ENCODE data around the gene CPE. TPM values are rescaled to one million over a fixed set of nuclear protein-coding genes. Genes with fewer than 3 reads are reported as not detected.

Gene CPE
- total RNA-seq, 1 donor = 6.9 TPM

DNA sequence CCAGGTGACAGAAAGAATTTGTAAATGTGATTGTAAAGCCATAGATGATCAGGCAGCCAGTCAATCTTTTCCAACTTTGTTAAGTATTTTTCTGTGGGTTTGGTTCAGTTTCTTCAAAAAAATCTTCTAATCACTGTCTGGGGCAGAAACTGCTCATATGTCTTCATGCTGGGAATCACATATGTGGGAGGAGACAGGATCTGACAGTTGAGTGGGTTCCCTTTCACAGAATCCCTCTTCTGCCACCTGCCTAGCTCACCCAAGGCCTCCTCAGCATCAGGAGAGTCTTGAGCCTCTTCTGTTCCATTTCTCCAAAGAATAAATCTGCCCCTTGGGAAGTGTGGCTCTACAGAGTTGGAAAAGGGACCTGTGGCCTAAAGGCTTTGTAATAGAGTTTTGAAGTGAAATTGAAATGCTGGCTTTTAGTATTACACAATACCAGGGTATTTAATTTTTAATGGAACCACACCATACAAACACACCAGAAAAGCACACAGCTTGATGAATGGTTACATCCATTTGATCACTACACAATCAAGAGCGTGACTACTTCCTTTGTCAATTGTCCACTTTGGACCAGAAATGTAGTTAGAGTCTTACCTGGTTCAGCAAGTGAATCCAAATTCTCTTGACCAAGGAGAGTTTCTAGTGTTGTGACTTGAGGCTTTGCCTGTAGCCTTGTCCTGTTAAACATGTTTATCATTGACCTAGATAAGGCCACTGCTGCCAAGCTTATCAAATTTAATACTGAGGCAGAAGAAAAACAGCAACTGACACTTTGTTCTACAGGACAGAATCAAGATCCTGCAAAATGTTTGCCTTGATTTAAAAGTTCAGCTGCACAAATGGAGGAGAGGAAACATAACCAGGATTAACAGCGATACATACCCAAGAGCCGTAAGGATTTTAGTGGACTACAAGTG lies 30.9 kb upstream of the CPE start:
- Histone ChIP-seq H3K4me2 (ENCODE audit: insufficient read depth, low read length) (no peak overlapping the region), H3K27me3 (ENCODE audit: insufficient read depth, low read length) (no peaks in the 10 kb centered on the region), H2AFZ (ENCODE audit: low read length) (no peak overlapping the region), H3K79me2 (ENCODE audit: insufficient read depth, low read length) (no peaks in the 10 kb centered on the region), H4K20me1 (ENCODE audit: insufficient read depth, low read length) (no peaks in the 10 kb centered on the region), H3K36me3 (ENCODE audit: insufficient read depth, low read length) (no peaks in the 10 kb centered on the region), H3K4me1 (ENCODE audit: insufficient read depth, low read length) (no peaks in the 10 kb centered on the region), H3K9me3 (ENCODE audit: low read depth, low read length) (no peaks in the 10 kb centered on the region), H3K27ac (ENCODE audit: low read depth, low read length) (no peak overlapping the region), H3K4me3 (ENCODE audit: insufficient read depth, low read length) (no peak overlapping the region)
- TF ChIP-seq CTCF (IDR thresholded peaks at IDR 0.05; ENCODE audit: extremely low read depth, low read depth, low read length) = no peak
- no peak for DNase-seq (ENCODE audit: insufficient read length, low spot score, missing footprints)

DNA sequence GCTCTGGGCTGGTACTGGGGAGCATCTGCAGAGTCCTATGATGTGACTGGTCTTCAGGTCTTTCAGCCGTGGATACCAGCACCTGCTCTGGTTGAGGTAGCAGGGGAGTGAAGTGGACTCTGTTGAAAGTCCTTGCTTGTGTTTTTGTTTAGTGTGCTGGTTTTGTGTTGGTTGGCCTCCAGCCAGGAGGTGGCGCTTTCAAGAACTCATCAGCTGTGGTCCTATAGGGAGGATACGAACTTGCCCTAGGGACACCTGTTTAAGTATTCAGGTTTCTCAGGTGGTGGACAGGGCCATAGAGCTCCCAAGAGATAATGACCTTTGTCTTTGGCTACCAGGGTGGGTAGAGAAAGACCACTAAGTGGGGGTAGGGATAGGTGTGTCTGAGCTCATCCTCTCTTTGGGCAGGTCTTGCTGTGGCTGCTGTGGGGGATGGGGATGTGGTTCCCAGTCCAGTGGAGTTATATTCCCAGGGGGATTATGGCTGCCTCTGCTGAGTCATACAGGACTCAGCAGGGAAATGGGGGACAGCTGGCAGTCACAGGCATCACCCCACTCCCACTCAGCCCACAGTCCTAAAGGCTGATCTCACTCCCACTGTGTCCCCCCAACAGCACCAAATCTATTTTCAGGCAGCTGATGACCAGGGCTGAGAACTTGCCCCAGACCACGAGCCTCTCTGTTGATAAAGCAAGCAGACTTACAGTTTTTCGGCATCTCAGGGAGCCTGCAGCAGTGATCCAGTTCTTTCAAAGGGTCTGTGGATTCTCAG lies 27.3 kb upstream of the CPE start:
- H3K4me2 ChIP-seq (ENCODE audit: insufficient read depth, low read length) = no peak overlapping the region
- no peaks in the 10 kb centered on the region for H3K36me3 ChIP-seq (ENCODE audit: insufficient read depth, low read length)
- H3K9me3 ChIP-seq (ENCODE audit: low read depth, low read length) = no peaks in the 10 kb centered on the region
- no peak for TF ChIP-seq CTCF (IDR thresholded peaks at IDR 0.05; ENCODE audit: extremely low read depth, low read depth, low read length)
- no peaks in the 10 kb centered on the region for H4K20me1 ChIP-seq (ENCODE audit: insufficient read depth, low read length)
- H3K4me3 ChIP-seq (ENCODE audit: insufficient read depth, low read length) = no peak overlapping the region
- H3K4me1 ChIP-seq (ENCODE audit: insufficient read depth, low read length) = no peaks in the 10 kb centered on the region
- H3K27me3 ChIP-seq (ENCODE audit: insufficient read depth, low read length) = peaks cover 4% of the 10 kb centered on the region
- no peak overlapping the region for H3K27ac ChIP-seq (ENCODE audit: low read depth, low read length)
- no peak overlapping the region for H2AFZ ChIP-seq (ENCODE audit: low read length)
- no peaks in the 10 kb centered on the region for H3K79me2 ChIP-seq (ENCODE audit: insufficient read depth, low read length)
- no peak for DNase-seq (ENCODE audit: insufficient read length, low spot score, missing footprints)

DNA sequence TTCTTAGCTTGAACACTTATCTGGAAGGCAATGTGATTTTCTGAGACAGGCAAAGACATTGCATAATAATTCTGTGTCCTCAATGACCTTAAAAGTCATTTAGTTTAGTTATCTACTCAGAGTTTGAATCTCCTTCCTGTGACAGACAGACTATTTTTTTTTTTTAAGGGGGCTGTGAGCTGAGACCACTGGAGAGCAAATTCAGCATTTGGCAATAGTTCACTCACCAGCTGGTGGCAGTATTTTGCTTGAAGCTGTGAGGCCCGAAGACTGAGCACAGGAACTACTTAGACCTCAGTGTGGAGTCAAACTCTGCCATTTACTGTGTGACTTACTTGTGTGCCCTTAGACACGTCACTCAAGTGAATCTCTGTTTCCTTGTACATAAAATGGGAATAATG lies 22.9 kb upstream of the CPE start:
- DNase-seq (ENCODE audit: insufficient read length, low spot score, missing footprints) = peak; percentile 25
- no peaks in the 10 kb centered on the region for H4K20me1 ChIP-seq (ENCODE audit: insufficient read depth, low read length)
- peak; percentile 55 for TF ChIP-seq CTCF (IDR thresholded peaks at IDR 0.05; ENCODE audit: extremely low read depth, low read depth, low read length)

GRCh38 chr4:165359506-165359905 lies 19.3 kb upstream of the CPE start:
- Histone ChIP-seq H3K4me2 (ENCODE audit: insufficient read depth, low read length) (no peak overlapping the region), H3K27me3 (ENCODE audit: insufficient read depth, low read length) (peaks cover 17% of the 10 kb centered on the region), H3K79me2 (ENCODE audit: insufficient read depth, low read length) (no peaks in the 10 kb centered on the region), H3K4me1 (ENCODE audit: insufficient read depth, low read length) (no peaks in the 10 kb centered on the region), H3K36me3 (ENCODE audit: insufficient read depth, low read length) (no peaks in the 10 kb centered on the region), H3K27ac (ENCODE audit: low read depth, low read length) (no peak overlapping the region), H2AFZ (ENCODE audit: low read length) (no peak overlapping the region), H3K9me3 (ENCODE audit: low read depth, low read length) (no peaks in the 10 kb centered on the region), H3K4me3 (ENCODE audit: insufficient read depth, low read length) (no peak overlapping the region), H4K20me1 (ENCODE audit: insufficient read depth, low read length) (no peaks in the 10 kb centered on the region)
- peak; percentile 9 for DNase-seq (ENCODE audit: insufficient read length, low spot score, missing footprints)
- TF ChIP-seq CTCF (IDR thresholded peaks at IDR 0.05; ENCODE audit: extremely low read depth, low read depth, low read length) = no peak

More for the DNA sequence above, 22.9 kb upstream of the CPE start:
- Histone ChIP-seq H3K4me3 (ENCODE audit: insufficient read depth, low read length) (no peak overlapping the region), H3K79me2 (ENCODE audit: insufficient read depth, low read length) (no peaks in the 10 kb centered on the region), H3K36me3 (ENCODE audit: insufficient read depth, low read length) (no peaks in the 10 kb centered on the region), H3K9me3 (ENCODE audit: low read depth, low read length) (no peaks in the 10 kb centered on the region), H2AFZ (ENCODE audit: low read length) (no peak overlapping the region), H3K27ac (ENCODE audit: low read depth, low read length) (no peak overlapping the region), H3K4me1 (ENCODE audit: insufficient read depth, low read length) (no peaks in the 10 kb centered on the region), H3K4me2 (ENCODE audit: insufficient read depth, low read length) (no peak overlapping the region), H3K27me3 (ENCODE audit: insufficient read depth, low read length) (peaks cover 17% of the 10 kb centered on the region)

Measured in osteoblast (primary cell).